ENCODE measurements around the gene POLR2B.

The POLR2B gene

GRCh38 chr4:56981795-56982201, 3.1 kb downstream of the POLR2B start:
- TF ChIP-seq CTCF (IDR thresholded peaks at IDR 0.05; ENCODE audit: insufficient read depth, low read depth, low read length, missing control alignments) = no peak
- H3K4me3 ChIP-seq (ENCODE audit: low read depth, low read length) = no peak overlapping the region
- no peak for DNase-seq (ENCODE audit: low read depth)

GRCh38 chr4:56986192-56986591, 7.5 kb downstream of the POLR2B start:
- no peak for DNase-seq (ENCODE audit: low read depth)
- no peak overlapping the region for H3K4me3 ChIP-seq (ENCODE audit: low read depth, low read length)
- TF ChIP-seq CTCF (IDR thresholded peaks at IDR 0.05; ENCODE audit: insufficient read depth, low read depth, low read length, missing control alignments) = no peak

GRCh38 chr4:56986952-56987351, 8.3 kb downstream of the POLR2B start:
- H3K4me3 ChIP-seq (ENCODE audit: low read depth, low read length) = no peak overlapping the region
- no peak for DNase-seq (ENCODE audit: low read depth)
- no peak for TF ChIP-seq CTCF (IDR thresholded peaks at IDR 0.05; ENCODE audit: insufficient read depth, low read depth, low read length, missing control alignments)

GRCh38 chr4:56990109-56990905, 11.6 kb downstream of the POLR2B start:
- H3K4me3 ChIP-seq (ENCODE audit: low read depth, low read length) = no peak overlapping the region
- TF ChIP-seq CTCF (IDR thresholded peaks at IDR 0.05; ENCODE audit: insufficient read depth, low read depth, low read length, missing control alignments) = no peak
- no peak for DNase-seq (ENCODE audit: low read depth)

- no peak for TF ChIP-seq CTCF (IDR thresholded peaks at IDR 0.05; ENCODE audit: insufficient read depth, low read depth, low read length, missing control alignments)
- DNase-seq (ENCODE audit: low read depth) = no peak
- no peak overlapping the region for H3K4me3 ChIP-seq (ENCODE audit: low read depth, low read length)
Measured at GRCh38 chr4:56995525-56995924, 16.8 kb downstream of the POLR2B start.

GRCh38 chr4:56999751-57000150, 21.1 kb downstream of the POLR2B start:
- no peak for DNase-seq (ENCODE audit: low read depth)
- no peak for TF ChIP-seq CTCF (IDR thresholded peaks at IDR 0.05; ENCODE audit: insufficient read depth, low read depth, low read length, missing control alignments)
- H3K4me3 ChIP-seq (ENCODE audit: low read depth, low read length) = no peak overlapping the region

Data from GM12865 (cell line).